DND-41 (cell line): ENCODE results near the gene CENPX.

Source experiments
- CTCF ChIP-seq: IDR thresholded peaks from 2 replicates; pipeline ENCODE4 v1.5.1; 2012; ENCODE audit warnings: borderline replicate concordance, low read length, moderate library complexity, mild to moderate bottlenecking; ENCODE audit not compliant: poor library complexity, severe bottlenecking; ENCODE audit errors: extremely low read depth
- EZH2 ChIP-seq: IDR thresholded peaks from 3 replicates; pipeline ENCODE4 v1.6.1; 2012; ENCODE audit warnings: borderline replicate concordance, low read depth, mild to moderate bottlenecking, moderate library complexity, low read length, inconsistent platforms; ENCODE audit not compliant: severe bottlenecking

- TF ChIP-seq CTCF = no peak
- TF ChIP-seq EZH2 = no peak
Measured at GRCh38 chr17:82015311-82015971, 7.2 kb downstream of the CENPX start.
